NCI-H345 (cell line): ENCODE data around the gene MYCL.
A peak's percentile ranks its signal among the peaks of the same experiment; 100 is the strongest.
"Not testable (repeated sequence)": the region's sequence is repeated elsewhere in the genome, so short reads cannot be mapped to it uniquely, and the experiment has no call there.

ENCODE experiments used
- DNase-seq: peaks from one replicate; lab custom pipeline; 2025; lab: John Stamatoyannopoulos, UW

MYCL gene

DNA sequence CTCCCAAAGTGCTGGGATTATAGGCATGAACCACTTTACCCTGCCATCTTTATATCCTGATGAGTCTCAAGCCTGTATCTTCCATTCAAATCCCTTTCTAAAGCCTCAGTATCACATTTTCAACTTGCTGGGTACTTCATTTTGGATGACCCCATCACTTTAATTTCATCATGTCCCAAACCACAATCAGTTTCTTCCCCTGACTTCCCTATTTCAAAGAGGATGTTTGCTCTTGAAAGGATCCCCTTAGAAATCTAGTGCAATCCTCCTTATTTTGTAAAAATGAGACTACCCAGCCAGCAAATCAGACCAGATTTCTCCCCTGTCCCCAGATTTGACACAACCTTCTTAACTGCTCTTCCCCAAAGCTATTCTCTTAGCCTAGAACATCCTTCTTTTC lies 11.4 kb downstream of the MYCL start:
- no peak for DNase-seq

DNA sequence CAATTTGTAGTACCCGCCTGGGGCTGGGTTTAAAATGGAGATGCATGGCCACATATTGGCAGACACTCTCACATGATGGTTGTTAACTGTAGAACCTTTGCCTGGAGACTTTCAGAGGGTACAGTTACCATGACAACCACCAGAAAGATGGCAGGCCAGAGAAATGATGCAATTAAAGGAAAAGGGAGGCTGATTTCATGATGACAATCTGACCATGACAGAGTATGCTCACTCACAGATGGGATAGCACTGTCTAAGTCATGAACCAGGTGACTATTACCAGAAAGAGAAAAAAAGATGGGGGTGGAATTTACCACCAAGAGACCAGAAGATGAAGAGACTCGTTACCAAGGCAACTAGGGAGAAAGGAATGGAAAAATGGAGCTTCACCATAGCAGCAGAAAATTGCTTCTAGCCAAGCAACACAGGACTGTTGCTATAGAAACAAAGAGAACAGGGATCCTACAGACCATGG lies 14.9 kb downstream of the MYCL start:
- no peak for DNase-seq

DNA sequence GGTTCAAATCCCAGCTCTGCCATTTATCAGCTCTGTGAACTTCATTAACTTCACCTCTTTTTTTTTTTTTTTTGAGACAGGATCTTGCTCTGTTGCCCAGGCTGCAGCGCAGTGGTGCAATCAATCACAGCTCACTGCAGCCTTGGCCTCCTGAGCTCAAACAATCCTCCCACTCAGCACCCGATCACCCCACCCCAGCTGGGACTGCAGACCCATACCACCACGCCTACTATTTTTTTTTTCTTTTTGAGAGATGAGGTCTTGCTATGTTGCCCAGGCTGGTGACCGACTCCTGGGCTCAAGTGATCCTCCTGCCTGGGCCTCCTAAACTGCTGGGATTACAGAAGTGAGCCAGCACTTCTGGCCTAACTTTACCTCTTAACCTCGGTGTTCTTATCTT lies 16.2 kb downstream of the MYCL start:
- no peak for DNase-seq

DNA sequence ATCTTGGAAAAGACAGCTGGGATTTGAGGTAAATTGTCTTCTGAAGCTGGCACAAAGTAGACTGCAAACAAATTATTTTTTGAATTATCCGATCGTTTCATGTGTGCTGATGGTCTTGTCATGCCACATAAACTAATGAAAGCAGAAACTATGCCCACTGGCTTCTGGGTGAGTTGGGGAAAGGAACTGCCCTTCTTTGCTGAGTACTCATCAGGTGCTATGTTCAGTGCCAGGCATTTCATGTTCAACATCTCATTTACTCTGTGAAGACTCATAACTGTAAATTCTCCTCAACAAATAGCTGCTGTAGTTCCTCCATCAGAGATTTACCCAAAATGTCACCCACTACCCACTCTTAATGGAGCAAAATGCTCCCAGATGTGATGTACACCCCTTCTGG lies 19.6 kb downstream of the MYCL start:
- DNase-seq, result no peak

DNA sequence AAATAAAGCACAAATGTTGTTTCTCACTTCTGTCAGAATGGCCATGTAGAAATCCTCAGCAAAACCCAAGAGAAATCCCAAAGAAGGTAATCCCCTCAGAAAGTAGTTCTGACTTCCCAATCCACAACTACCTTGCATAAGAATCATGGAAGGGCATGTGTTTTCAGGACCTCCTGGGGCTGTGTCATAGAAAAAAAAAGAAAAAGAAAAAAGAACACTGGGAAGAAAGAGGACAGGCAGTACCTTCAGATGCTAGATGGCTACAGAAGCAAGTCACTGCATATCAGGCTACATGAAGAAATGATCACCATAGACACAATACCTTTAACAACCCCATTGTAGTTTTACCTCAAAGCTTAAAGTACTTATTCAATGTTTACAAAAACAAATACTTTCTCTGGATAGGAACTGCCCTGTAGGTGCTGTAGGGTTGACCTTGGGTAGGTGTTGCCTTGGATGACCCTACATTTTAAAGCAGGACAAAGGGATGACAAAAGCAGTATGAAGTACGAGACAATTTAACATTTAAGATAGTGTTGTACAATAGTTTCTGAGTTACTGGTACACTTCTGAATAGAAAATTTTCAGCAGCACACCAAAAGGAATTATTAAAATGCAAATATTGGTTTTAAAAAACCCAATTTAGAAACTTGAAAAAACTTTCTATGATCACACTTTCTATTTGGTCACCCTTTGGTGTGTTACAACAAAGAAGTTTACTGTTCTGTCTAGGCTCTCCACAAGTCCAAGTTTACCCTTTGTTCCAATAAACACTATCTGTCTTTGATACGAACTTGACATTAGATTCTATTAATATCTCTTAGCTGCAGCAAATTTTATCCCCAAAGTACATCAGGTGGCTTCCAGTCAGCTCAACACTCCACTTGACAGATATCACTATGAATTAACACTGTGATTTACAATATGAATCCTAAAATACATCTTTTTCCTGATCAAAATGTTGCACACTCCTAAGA lies 23.4 kb downstream of the MYCL start:
- DNase-seq, result no peak

DNA sequence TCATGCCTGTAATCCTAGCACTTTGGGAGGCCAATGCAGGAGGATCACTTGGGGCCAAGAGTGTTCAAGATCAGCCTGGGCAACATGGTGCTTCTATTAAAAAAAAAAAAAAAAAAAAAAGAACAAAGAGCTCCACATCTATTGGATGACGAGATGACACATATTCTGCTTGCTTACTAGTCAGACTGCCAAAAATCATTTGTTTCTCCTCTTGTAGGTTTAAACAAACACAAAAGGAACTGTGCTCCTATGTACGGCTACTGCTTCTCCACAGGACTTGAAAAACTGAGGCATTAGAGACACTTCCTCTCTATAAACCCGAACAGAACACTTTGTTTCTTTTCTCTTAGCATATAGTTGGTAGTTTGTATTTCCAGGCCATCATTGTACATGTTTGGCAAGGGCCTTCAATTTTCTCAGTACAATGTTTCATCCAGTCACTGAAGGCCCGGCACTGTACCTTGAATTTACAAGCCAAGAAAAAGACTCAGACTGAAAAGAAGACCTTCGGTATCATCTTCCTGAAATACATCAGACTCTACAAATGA lies 24.4 kb downstream of the MYCL start:
- DNase-seq, result peak; percentile 56

DNA sequence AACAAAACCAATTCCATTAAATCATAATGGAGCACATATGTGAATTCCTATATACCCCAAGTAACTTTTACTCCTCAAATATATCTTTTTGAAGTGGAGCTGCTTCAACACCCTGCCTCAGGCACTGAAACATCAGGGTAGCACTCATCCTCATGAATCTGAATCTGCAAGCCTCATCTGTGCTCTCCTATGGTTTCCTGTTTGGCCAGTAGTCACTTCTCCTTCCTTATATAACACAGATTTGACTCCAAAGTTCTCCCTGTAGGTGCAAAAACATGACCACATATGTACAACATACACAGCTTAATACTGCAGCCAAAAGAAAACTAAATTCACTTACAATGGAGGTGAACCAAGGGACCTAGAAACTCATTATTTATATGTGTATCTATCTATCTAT lies 25.6 kb downstream of the MYCL start:
- no peak for DNase-seq

DNA sequence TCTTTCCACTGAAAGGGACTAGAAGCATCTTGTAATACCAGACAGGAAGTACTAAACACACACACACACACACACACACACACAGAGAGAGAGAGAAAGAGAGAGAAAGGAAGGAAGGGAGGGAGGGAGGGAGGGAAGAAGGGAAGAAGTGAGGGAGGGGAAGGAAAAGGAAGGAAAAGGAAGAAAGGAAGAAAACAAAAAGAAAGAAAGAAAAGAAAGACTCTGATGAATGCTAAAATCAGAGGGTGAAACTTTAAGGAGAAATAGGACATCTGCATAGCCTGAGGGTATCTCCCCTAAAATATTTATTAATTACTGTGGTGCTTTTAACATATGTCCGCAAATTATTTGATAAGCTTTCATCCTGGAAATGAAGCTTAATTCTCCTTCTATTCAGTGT lies 29.0 kb downstream of the MYCL start:
- DNase-seq, result no peak

DNA sequence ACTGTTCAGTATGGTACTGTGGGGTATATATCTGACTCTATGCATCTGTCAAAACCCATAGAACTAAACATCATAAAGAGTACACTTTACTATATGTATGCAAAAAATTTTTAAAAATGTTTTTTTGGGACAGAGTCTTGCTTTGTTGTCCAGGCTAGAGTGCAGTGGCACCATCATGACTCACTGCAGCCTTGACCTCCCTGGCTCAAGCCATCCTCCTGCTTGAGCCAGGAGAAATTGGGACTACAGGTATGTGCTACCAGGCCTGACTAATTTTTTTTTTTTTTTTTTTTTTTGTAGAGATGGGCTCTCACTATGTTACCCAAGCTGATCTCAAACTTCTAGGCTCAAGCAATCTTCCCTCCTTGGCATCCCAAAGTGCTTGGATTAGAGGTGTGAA lies 29.9 kb downstream of the MYCL start:
- DNase-seq, result no peak

DNA sequence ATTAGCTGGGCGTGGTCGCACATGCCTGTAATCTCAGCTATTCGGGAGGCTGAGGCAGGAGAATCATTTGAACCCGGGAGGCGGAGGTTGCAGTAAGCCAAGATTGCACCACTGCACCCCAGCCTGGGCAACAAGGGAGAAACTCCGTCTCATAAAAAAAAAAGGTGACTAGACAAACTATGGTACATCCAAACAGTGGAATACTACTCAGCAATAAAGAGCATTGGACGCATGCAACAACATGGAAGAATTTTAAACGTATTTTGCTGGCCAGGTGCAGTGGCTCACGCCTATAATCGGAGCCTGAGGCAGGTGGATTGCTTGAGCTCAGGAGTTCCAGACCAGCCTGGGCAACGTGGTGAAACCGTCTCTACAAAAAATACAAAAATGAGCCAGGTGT lies 30.7 kb downstream of the MYCL start:
- DNase-seq, result not testable (repeated sequence)

DNA sequence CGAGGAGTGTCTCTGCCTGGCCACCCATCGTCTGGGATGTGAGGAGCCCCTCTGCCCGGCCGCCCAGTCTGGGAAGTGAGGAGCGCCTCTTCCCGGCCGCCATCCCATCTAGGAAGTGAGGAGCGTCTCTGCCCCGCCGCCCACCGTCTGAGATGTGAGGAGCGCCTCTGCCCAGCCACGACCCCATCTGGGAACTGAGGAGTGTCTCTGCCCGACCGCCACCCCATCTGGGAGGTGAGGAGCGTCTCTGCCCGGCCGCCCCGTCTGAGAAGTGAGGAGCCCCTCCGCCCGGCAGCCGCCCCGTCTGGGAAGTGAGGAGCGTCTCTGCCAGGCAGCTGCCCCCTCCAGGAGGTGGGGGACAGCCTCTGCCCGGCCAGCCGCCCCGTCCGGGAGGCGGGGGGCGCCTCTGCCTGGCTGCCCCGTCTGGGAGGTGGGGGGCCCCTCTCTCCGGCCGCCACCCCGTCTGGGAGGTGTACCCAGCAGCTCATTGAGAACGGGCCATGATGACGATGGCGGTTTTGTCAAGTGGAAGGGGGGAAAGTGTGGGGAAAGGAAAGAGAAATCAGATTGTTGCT lies 32.1 kb downstream of the MYCL start:
- DNase-seq, result not testable (repeated sequence)

DNA sequence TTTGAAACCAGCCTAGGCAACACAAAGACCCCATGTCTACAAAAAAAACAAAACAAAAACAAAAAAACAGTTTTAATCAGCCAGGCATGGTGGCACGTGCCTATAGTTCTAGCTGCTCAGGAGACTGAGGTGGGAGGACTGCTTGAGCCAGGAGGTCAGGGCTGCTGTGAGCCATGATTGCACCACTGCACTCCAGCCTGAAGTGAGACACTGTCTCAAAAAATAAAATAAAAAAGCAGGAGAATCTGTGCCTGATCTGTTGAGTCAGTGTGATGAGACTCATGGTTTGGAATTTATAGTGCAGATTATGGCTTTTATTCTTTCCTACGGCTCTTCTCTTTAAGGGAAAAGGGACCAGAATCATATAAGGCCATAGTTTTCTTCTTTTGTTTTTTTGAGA lies 35.0 kb downstream of the MYCL start:
- DNase-seq, result no peak

DNA sequence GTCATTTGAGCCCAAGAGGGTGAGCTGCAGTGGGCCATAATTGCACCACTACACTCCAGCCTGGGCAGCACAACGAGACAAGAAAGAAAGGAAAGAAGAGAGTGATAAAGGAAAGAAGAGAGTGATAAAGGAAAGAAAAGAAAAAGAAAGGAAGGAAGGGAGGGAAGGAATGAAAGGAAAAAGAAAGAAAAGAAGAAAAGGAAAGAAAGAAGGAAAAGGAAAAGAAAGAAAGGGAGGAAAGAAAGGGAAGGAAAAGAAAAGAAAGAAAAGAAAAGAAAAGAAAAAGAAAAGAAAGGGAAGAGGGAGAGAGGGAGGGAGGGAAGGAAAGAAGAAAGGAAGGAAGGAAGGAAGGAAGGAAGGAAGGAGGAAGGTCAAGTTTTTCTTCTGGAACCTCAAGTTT lies 36.0 kb downstream of the MYCL start:
- no peak for DNase-seq

DNA sequence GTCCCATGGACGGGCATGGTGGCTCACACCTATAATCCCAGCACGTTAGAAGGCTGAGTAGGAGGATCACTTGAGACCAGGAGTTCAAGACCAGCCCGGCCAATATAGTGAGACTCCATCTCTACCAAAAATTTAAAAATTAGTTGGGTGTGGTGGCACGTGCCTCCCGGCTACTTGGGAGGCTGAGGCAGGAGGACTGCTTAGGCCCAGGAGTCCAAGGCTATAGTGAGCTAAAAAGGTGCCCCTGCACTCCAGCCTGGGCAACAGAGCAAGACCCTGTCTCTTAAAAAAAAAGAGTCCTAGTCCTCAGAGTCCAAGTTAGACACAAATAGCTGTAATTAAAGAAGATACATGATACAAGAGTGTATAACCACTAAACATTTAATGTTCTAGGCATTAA lies 38.5 kb downstream of the MYCL start:
- no peak for DNase-seq

DNA sequence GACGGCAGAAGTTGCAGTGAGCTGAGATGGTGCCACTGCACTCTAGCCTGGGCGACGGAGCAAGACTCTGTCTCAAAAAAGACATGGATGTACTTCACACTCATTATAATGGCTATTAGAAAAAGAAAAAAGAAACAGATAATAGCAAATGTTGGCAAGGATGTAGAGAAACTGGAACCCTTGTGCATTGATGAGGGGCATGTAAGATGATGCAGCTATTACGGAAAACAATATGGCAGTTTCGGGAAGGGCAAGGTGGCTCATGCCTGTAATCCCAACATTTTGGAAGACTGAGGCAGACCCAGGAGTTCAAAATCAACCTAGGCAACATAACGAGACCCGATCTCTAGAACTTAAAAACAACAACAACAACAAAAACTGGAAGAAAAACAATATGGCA lies 40.7 kb downstream of the MYCL start:
- DNase-seq, result no peak

DNA sequence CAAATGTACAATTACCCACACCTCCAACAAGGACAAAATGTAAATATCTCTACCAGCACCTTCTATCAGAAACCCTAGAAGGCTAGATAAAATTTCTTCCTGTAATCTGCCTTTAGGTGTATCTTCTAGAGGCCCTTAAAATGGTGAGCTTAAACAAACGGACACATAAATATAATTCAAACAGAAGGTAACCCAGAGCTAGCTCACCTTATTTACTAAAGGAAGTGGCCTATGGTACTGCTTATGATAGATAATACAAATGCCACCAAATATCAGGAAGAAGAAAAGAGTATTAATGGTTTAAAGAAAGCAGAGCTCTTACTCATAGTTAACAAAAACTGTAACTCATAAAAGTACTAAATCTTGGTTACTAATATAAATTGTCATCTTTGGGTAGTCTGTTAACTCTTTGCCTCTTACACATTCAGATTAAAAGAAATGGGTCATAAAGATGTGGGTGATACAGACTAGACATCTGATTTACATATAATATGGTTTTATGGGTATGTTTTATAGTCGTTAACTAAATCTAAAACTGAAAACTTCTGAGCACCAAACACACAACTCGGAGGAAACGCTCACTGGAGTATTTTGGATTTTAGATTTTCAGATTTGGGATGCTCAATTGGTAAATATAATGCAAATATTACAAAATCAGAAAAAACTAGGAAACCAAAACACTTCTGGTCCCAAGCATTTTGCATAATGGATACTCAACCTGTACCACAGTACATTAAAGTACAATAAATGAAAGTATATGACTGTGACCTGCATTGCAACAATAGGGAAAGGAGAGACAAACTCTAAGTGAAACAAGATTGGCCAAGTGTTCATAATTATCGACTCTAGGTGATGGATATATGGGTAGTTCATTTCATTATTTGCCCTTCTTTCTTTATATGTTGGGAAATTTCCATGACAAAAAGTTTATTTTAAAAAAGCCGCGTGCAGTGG lies 41.6 kb downstream of the MYCL start:
- no peak for DNase-seq

DNA sequence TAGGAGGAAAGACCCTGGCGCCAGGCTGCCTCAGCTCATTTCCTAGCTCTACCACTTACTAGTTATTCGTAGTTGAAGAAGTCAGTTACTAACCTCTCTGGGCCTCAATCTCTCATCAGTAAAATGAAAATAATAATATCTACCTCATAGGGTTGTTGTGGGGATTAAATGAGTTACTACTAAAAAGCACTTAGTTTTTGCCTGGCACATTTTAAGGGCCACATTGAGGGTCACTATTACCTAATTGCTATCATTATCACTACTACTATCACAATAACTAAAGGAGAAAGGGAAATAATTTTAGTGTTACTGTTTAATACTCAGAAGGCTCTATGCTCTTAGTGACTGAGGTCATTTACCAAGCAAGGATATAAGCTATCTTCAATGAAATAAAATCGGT lies 43.4 kb downstream of the MYCL start:
- DNase-seq, result no peak

DNA sequence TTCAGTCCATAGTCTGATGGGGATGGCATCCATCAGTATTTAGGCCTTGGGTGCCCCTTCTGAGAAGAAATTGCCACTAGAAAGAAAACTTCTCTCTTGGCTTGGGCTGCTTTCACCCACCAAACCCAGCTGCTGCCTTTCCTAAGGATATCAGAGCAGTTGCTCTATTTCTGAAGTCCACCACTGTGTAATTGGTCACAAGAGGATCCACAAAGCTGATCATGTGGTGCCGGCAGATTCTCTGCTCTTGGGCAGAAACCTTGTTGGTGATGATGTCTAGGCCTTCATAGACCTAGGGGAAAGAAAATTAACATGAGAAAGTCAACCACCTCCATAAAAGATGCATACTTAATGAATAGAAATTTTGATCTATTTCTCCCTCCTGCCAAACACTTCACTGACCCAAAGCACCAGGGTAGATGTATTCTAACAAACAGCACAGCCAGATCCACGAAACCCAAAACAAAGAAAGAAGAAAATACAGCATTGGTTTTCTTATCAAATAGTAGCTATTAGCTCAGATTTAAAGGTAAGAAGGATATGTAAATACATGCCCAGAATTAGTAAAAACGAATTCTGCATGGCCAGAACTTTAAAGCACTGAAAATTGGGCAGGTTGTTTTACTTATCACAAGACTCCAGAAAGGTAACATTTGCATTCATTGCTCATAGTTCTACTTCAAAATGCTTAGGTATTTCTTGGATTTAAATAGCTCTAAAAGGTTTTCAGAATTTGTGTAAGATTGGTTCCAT lies 44.4 kb downstream of the MYCL start:
- DNase-seq, result no peak

DNA sequence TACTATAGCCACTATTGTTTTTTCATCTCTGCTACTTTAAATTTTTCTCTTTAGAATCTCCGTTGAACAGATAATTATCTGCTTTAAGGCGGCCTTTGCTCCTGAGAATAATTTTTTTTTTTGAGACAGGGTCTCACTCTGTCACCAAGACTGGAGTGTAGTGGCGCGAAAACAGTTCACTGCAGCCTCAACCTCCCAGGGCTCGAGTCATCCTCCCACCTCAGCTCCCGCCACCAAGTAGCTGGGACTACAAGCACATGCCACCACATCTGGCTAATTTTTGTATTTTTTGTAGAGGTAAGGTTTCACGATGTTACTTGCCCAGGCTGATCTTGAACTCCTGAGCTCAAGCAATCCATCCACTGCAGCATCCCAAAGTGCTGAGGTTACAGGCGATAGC lies 47.0 kb downstream of the MYCL start:
- no peak for DNase-seq

DNA sequence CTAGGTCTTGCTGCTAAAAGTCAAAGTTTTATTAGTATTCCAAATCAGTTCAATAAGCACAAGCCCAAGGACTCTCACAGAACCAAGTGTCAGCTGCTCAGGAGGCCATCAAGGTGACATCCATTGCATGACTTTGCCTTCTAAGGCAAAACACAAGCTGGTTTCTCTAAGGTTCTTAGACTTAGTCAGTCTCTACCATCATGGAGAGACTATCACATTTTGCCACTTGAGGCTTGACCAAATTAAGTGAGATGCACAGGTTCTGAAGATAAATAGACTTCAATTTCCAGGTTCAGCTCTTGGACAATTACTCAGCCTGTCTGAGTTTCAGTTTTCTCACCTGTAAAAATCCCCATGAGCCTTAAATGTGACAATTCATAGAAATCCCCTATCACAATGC lies 47.4 kb downstream of the MYCL start:
- DNase-seq, result no peak

DNA sequence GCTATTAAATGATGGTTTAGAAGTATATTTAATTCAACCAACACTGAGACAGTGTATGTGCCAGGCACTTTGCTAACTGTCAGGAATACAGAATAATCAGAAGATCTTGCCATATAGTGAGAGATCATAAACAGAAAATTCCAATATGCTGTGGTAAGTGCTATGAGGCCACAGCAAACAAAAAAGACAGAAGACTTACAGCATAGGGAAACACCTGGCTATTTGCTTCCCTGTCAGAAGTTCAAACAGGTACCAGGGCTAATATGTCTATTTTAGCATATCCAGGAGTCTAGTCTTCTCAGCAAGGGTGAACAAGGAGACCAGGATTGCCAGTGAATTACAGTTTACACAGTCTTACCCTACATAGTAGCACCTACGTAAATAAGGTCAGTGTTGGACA lies 48.8 kb downstream of the MYCL start:
- DNase-seq, result no peak
